HL-60 (cell line): ENCODE results near the gene ACSF3.

Experiments
- DNase-seq, 2 experiments: peaks; one replicate each; pipeline ENCODE4 v3.0.0-alpha.2; 2010 to 2020; ENCODE audit warnings: low read depth in 1 of 2, low spot score in 1 of 2
- H3K27ac ChIP-seq: fragments of 250-450 bp; sonication (Bioruptor Pico); replicated peaks from 2 replicates; pipeline ENCODE4 v1.5.1; 2020; ENCODE audit warnings: mild to moderate bottlenecking, moderate library complexity
- H3K27me3 ChIP-seq: fragments of 250-450 bp; sonication (Bioruptor Pico); 2 replicates; pipeline ENCODE4 v1.5.1; 2021; ENCODE audit warnings: mild to moderate bottlenecking, moderate library complexity; ENCODE audit not compliant: insufficient read depth, poor library complexity, severe bottlenecking
- H3K4me3 ChIP-seq: replicated peaks from 2 replicates; pipeline ENCODE4 v1.5.1; 2011; ENCODE audit warnings: mild to moderate bottlenecking, control low read depth, low read length; ENCODE audit not compliant: insufficient read depth
- GABPA ChIP-seq: IDR thresholded peaks from 2 replicates; pipeline ENCODE4 v1.6.1; 2012; ENCODE audit warnings: low read depth
- POLR2AphosphoS5 ChIP-seq: IDR thresholded peaks from 2 replicates; pipeline ENCODE4 v1.6.1; 2012; ENCODE audit warnings: low read depth
- SPI1 ChIP-seq: IDR thresholded peaks from 2 replicates; pipeline ENCODE4 v1.6.1; 2012; ENCODE audit warnings: low read depth, mild to moderate bottlenecking, borderline replicate concordance
- TF ChIP-seq, protein P1 (sequence below): IDR thresholded peaks from 2 replicates; pipeline ENCODE4 v1.6.1; 2012; ENCODE audit warnings: low read depth; ENCODE audit not compliant: insufficient replicate concordance
- TF ChIP-seq, protein P2 (sequence below): IDR thresholded peaks from one replicate; pipeline ENCODE4 v1.5.1; 2011; ENCODE audit warnings: low read length, control low read depth, inconsistent platforms; ENCODE audit not compliant: insufficient read depth

Gene ACSF3

DNA sequence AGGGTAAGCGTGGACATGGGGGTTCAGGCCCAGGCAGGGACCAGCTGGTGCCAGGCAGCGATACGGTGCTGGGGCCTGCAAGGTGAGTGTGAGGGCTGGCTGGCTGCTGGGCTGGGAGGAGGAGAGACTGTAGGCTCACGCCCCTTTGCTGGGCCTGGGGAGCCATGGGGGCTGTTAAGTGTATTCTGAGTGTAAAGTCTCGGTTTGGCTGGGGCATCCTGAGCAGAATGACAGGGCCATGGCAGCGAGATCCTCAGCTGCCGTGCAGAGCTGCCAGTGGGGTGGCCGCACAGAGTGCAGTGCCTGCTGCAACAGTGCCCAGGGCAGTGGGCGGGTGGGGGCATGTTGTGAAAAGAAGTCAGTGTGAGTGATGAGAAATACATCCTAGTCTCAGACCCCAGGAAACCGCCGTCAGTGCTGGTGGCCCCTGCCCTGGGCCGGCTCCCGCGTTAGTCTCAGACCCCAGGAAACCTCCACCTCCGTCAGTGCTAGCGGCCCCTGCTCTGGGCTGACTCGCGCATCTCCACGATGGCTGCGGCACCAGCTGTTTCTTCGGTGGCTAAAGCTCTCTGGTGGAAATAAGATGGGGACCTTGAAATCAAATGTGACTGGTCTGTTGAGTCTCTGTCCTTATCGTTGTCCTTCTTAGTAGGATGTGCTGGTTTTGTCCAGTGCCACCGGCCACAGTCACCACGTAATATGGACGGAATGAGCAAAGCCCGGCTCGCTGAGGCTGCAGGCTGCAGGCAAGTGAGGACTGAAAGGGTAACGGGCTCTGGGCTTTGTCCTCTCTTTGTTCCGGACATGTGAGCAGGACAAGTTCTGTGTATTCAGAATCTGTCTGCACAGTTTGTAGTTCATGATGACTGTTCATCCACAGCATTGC lies 22.9 kb downstream of the ACSF3 start:
- Histone ChIP-seq H3K4me3 (no peak overlapping the region), H3K27ac (peak overlapping the region; percentile 78; the same call in 1 of the 2 replicates), H3K27me3 (no peaks in the 10 kb centered on the region)
- DNase-seq: no peak
- TF ChIP-seq, protein P1, sequence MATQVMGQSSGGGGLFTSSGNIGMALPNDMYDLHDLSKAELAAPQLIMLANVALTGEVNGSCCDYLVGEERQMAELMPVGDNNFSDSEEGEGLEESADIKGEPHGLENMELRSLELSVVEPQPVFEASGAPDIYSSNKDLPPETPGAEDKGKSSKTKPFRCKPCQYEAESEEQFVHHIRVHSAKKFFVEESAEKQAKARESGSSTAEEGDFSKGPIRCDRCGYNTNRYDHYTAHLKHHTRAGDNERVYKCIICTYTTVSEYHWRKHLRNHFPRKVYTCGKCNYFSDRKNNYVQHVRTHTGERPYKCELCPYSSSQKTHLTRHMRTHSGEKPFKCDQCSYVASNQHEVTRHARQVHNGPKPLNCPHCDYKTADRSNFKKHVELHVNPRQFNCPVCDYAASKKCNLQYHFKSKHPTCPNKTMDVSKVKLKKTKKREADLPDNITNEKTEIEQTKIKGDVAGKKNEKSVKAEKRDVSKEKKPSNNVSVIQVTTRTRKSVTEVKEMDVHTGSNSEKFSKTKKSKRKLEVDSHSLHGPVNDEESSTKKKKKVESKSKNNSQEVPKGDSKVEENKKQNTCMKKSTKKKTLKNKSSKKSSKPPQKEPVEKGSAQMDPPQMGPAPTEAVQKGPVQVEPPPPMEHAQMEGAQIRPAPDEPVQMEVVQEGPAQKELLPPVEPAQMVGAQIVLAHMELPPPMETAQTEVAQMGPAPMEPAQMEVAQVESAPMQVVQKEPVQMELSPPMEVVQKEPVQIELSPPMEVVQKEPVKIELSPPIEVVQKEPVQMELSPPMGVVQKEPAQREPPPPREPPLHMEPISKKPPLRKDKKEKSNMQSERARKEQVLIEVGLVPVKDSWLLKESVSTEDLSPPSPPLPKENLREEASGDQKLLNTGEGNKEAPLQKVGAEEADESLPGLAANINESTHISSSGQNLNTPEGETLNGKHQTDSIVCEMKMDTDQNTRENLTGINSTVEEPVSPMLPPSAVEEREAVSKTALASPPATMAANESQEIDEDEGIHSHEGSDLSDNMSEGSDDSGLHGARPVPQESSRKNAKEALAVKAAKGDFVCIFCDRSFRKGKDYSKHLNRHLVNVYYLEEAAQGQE: no peak
- no peak for TF ChIP-seq SPI1
- TF ChIP-seq, protein P2, sequence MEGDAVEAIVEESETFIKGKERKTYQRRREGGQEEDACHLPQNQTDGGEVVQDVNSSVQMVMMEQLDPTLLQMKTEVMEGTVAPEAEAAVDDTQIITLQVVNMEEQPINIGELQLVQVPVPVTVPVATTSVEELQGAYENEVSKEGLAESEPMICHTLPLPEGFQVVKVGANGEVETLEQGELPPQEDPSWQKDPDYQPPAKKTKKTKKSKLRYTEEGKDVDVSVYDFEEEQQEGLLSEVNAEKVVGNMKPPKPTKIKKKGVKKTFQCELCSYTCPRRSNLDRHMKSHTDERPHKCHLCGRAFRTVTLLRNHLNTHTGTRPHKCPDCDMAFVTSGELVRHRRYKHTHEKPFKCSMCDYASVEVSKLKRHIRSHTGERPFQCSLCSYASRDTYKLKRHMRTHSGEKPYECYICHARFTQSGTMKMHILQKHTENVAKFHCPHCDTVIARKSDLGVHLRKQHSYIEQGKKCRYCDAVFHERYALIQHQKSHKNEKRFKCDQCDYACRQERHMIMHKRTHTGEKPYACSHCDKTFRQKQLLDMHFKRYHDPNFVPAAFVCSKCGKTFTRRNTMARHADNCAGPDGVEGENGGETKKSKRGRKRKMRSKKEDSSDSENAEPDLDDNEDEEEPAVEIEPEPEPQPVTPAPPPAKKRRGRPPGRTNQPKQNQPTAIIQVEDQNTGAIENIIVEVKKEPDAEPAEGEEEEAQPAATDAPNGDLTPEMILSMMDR: no peak
- TF ChIP-seq POLR2AphosphoS5: no peak
- TF ChIP-seq GABPA: no peak

DNA sequence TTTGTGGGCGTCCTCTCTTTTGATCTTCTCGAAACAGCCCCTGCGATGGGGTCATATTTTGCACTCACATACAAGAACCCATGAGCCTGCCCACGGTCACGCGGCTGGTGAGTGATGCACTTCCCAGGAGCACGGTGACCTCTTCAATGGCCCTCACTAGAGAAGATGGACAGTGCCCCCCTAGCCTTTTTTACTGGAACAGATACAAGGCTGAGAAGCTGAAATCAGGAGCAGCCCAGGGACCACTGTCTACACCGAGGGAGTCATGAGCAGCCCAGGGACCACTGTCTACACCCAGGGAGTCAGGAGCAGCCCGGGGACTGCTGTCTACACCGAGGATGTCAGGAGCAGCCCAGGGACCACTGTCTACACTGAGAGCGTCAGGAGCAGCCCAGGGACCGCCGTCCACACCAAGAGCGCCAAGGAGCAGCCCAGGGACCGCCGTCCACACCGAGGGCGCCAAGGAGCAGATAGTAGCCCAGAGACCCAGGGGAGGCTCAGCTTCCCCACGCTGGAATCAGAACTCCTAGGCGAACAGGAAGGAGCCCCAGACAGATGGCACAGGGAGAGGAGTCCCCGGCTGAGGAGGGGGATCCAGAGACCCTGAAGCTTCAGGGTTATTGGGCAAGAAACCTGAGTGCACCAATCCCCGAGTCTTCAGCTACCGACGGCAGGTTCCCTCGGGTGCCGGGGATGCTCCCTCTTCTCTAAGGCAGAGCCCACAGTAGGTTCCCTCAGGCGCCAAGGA lies 23.7 kb downstream of the ACSF3 start:
- no peak overlapping the region for H3K27ac ChIP-seq
- TF ChIP-seq, protein P2: no peak
- TF ChIP-seq GABPA: no peak
- TF ChIP-seq SPI1: no peak
- TF ChIP-seq POLR2AphosphoS5: no peak
- TF ChIP-seq, protein P1: no peak
- H3K4me3 ChIP-seq: no peak overlapping the region
- no peaks in the 10 kb centered on the region for H3K27me3 ChIP-seq
- no peak for DNase-seq

DNA sequence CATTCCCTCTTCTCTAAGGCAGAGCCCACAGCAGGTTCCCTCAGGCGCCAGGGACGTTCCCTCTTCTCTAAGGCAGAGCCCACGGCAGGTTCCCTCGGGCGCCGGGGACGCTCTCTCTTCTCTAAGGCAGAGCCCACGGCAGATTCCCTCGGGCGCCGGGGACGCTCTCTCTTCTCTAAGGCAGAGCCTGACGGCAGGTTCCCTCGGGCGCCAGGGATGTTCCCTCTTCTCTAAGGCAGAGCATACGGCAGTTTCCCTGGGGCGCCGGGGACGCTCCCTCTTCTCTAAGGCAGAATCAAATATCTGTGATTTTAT lies 24.3 kb downstream of the ACSF3 start:
- H3K27me3 ChIP-seq: no peaks in the 10 kb centered on the region
- H3K4me3 ChIP-seq: no peak overlapping the region
- no peak for TF ChIP-seq GABPA
- DNase-seq: no peak
- H3K27ac ChIP-seq: no peak overlapping the region

DNA sequence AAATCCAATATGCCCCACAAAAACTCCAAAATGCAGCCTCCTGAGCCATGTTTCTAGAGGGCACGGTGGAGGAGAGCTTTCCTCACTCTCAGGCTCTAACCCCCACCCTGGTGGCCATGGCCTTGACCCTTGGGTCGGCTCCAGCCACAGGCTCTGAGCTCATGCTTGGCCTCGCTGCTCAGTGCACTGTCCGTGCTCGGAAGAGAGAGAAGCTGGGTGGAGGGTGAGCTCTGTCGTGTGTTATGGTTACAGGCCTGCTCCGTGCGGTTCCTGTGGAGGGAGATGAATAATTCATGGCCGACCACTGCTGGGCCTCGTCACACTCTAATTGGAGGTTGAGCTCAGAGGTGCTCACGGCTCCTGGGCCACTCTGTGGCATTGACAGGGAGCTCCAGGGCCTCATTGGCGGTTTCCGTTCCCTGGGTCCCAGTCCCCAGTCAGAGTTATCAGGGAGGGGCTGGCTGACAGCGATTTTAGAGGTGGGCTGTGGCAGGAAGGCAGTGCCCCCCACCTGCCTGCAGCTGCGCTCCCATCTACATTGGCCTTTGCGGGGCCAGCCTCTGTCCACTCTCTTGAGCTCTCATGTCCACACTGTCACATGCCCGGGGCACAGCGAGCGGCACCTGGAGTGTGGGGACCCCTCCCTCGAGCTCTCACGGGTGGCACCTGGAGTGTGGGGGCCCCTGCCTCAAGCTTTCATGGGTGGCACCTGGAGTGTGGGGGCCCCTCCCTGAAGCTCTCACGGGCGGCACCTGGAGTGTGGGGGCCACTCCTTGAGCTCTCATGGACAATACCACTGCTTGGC lies 24.9 kb downstream of the ACSF3 start:
- no peak overlapping the region for H3K27ac ChIP-seq
- TF ChIP-seq, protein P2: no peak
- TF ChIP-seq, protein P1: no peak
- TF ChIP-seq GABPA (no peak), SPI1 (no peak), POLR2AphosphoS5 (no peak)
- no peak overlapping the region for H3K4me3 ChIP-seq
- DNase-seq: no peak
- H3K27me3 ChIP-seq: no peaks in the 10 kb centered on the region
